GM12892 (cell line): ENCODE data around the gene MMAB.

Source experiments
- POLR2A ChIP-seq: IDR thresholded peaks from 2 replicates; pipeline ENCODE4 v1.6.1; 2011; ENCODE audit warnings: low read depth, low read length, control low read depth
- POLR2AphosphoS5 ChIP-seq: IDR thresholded peaks from 2 replicates; pipeline ENCODE4 v1.6.1; 2011; ENCODE audit warnings: low read depth, low read length, control low read depth
- TAF1 ChIP-seq: IDR thresholded peaks from 2 replicates; pipeline ENCODE4 v1.6.1; 2011; ENCODE audit warnings: low read depth, mild to moderate bottlenecking, control low read depth, low read length, borderline replicate concordance

- TF ChIP-seq POLR2A (no peak), TAF1 (no peak), POLR2AphosphoS5 (no peak)
Measured at GRCh38 chr12:109621211-109621694, 47.9 kb upstream of the MMAB start.
